ENCODE measurements around the gene ALDH3A1. TPM values are rescaled to one million over a fixed set of nuclear protein-coding genes. Genes with fewer than 3 reads are reported as not detected.

The ALDH3A1 gene
- total and polyA plus RNA-seq, 9 of the 15 experiments (the other 6 are each of a cell fraction or from before 2014, with no cell fraction given) = not detected

DNA sequence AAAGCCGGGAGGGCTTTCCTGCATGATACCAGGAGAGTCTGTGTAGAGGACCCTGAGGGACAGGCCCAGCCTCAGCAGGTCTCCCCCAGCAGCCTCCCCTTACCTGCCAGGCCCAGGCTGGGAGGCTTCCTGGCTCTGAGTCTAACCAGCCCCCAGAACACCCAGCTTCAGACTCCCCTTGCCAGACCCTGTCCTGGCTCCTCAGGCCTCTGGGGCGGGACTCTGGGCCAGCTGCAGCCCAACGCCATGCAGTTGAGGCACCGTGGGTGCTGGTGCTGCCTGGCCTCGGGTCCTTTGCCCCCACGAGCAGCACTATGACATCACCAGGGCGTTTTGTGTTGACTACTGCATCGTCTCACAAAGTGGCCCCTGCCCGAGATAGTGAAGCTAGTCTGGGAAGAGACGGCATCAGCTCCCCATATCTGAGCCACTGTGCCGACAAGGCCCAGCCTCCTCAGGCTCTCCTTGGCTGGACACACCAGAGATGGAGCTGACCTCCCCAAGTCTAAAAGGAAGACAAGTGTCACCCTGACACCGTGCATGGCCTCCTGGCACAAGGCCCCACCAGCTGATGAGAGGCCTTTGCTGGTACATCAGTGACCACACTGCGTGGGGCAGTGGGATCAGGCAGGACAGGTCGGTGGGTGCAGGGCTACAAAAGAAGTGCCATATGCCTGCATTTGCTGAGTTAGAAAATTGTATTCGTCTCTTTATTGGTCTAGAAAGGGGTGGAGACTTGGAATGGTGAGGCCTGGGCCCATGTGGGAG is 10.6 kb downstream of the ALDH3A1 start:
- BruUV-seq (replicated peaks) = no TSS peak

More for the DNA sequence above, 10.6 kb downstream of the ALDH3A1 start:
- ATAC-seq (no peak), DNase-seq (ENCODE audit: extremely low read depth in 1 of 4, low spot score in 3 of 4) (no peak), FAIRE-seq (no peak)
- Histone ChIP-seq H3K4me3 (no peak overlapping the region), H3K36me3 (ENCODE audit: control insufficient read depth, insufficient read depth, low read length) (no peaks in the 10 kb centered on the region), H4K20me1 (replicated peaks; ENCODE audit: control insufficient read depth, insufficient read depth, low read length) (no peaks in the 10 kb centered on the region), H3K27me3 (ENCODE audit: control insufficient read depth in 2 of 2, insufficient read depth in 2 of 2, low read length in 2 of 2) (peaks cover 3 to 15% of the 10 kb centered on the region in 2 experiments; a peak in 3 of 5 replicates), H3K9me1 (ENCODE audit: control insufficient read depth, insufficient read depth, low read length) (no peaks in the 10 kb centered on the region), H3K9me3 (replicated peaks; ENCODE audit: control insufficient read depth, insufficient read depth, low read depth, low read length) (no peaks in the 10 kb centered on the region), H2AFZ (ENCODE audit: low read depth, low read length) (no peak overlapping the region), H3K4me1 (replicated peaks in 1 of 2; ENCODE audit: control insufficient read depth in 2 of 2, insufficient read depth in 2 of 2, low read length in 2 of 2) (no peaks in the 10 kb centered on the region), H3K79me2 (ENCODE audit: control insufficient read depth, insufficient read depth, low read length) (no peaks in the 10 kb centered on the region), H3K9ac (ENCODE audit: insufficient read depth in 1 of 2, low read depth in 2 of 2, low read length in 2 of 2) (no peak overlapping the region), H3K4me2 (ENCODE audit: insufficient read depth, low read length) (no peak overlapping the region), H3K27ac (ENCODE audit: extremely low read depth, low read depth, low read length) (no peak overlapping the region)
- 0% methylated on average over 13 of the region's 15 CpGs for WGBS (ENCODE audit: insufficient coverage, low coverage, missing lambda C conversion rate)
- intact Hi-C loops (cut with micrococcal nuclease) = no loop called here
- in situ Hi-C loops (cut with MboI) = no loop called here
- CTCF ChIA-PET (ENCODE audit: low intra/inter-chr PET ratio) = no interaction called here
- POLR2A ChIA-PET = no interaction called here
- TF ChIP-seq GABPB2 (CRISPR knock-in tag; conservative IDR thresholded peaks at IDR 0.05) (no peak), CHD2 (IDR thresholded peaks at IDR 0.05; ENCODE audit: low read depth, low read length) (no peak), FOXK1 (CRISPR knock-in tag; IDR thresholded peaks at IDR 0.05; ENCODE audit: borderline replicate concordance) (no peak), ZKSCAN1 (IDR thresholded peaks at IDR 0.05; ENCODE audit: low read depth, low read length) (no peak), ZNF589 (CRISPR knock-in tag; IDR thresholded peaks at IDR 0.05; ENCODE audit: low read depth) (no peak), ZC3H11A (IDR thresholded peaks at IDR 0.05; ENCODE audit: low read depth, low read length) (no peak)
- TF ChIP-seq, protein P1, sequence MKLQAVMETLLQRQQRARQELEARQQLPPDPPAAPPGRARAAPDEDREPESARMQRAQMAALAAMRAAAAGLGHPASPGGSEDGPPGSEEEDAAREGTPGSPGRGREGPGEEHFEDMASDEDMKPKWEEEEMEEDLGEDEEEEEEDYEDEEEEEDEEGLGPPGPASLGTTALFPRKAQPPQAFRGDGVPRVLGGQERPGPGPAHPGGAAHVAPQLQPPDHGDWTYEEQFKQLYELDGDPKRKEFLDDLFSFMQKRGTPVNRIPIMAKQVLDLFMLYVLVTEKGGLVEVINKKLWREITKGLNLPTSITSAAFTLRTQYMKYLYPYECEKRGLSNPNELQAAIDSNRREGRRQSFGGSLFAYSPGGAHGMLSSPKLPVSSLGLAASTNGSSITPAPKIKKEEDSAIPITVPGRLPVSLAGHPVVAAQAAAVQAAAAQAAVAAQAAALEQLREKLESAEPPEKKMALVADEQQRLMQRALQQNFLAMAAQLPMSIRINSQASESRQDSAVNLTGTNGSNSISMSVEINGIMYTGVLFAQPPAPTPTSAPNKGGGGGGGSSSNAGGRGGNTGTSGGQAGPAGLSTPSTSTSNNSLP (IDR thresholded peaks at IDR 0.05; ENCODE audit: borderline replicate concordance, low read depth, low read length) = no peak
- TF ChIP-seq, protein P2, sequence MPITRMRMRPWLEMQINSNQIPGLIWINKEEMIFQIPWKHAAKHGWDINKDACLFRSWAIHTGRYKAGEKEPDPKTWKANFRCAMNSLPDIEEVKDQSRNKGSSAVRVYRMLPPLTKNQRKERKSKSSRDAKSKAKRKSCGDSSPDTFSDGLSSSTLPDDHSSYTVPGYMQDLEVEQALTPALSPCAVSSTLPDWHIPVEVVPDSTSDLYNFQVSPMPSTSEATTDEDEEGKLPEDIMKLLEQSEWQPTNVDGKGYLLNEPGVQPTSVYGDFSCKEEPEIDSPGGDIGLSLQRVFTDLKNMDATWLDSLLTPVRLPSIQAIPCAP (CRISPR knock-in tag; IDR thresholded peaks at IDR 0.05; ENCODE audit: borderline replicate concordance) = no peak
- TF ChIP-seq, protein P3, sequence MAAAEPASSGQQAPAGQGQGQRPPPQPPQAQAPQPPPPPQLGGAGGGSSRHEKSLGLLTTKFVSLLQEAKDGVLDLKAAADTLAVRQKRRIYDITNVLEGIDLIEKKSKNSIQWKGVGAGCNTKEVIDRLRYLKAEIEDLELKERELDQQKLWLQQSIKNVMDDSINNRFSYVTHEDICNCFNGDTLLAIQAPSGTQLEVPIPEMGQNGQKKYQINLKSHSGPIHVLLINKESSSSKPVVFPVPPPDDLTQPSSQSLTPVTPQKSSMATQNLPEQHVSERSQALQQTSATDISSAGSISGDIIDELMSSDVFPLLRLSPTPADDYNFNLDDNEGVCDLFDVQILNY (CRISPR knock-in tag; IDR thresholded peaks at IDR 0.05) = no peak
- TF ChIP-seq, protein P4, sequence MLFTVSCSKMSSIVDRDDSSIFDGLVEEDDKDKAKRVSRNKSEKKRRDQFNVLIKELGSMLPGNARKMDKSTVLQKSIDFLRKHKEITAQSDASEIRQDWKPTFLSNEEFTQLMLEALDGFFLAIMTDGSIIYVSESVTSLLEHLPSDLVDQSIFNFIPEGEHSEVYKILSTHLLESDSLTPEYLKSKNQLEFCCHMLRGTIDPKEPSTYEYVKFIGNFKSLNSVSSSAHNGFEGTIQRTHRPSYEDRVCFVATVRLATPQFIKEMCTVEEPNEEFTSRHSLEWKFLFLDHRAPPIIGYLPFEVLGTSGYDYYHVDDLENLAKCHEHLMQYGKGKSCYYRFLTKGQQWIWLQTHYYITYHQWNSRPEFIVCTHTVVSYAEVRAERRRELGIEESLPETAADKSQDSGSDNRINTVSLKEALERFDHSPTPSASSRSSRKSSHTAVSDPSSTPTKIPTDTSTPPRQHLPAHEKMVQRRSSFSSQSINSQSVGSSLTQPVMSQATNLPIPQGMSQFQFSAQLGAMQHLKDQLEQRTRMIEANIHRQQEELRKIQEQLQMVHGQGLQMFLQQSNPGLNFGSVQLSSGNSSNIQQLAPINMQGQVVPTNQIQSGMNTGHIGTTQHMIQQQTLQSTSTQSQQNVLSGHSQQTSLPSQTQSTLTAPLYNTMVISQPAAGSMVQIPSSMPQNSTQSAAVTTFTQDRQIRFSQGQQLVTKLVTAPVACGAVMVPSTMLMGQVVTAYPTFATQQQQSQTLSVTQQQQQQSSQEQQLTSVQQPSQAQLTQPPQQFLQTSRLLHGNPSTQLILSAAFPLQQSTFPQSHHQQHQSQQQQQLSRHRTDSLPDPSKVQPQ (CRISPR knock-in tag; IDR thresholded peaks at IDR 0.05; ENCODE audit: borderline replicate concordance) = no peak

Data from K562 (cell line).